HepG2 (cell line): ENCODE measurements around the gene KRTAP5-6. TPM values are rescaled to one million over a fixed set of nuclear protein-coding genes. Genes with fewer than 3 reads are reported as not detected.

Experiments
- BCLAF1 ChIP-seq: fragments of 450-650 bp; IDR thresholded peaks from 2 replicates; pipeline ENCODE4 v1.6.1; 2017; ENCODE audit warnings: mild to moderate bottlenecking
- HDAC2 ChIP-seq: sonication (generic); formaldehyde crosslinking; IDR thresholded peaks from 2 replicates; pipeline ENCODE4 v1.4.0; 2020; ENCODE audit warnings: missing genetic modification reagents
- HHEX ChIP-seq: IDR thresholded peaks from 2 replicates; pipeline ENCODE4 v1.6.1; 2016; ENCODE audit warnings: control low read depth
- KDM4B ChIP-seq: sonication (generic); formaldehyde crosslinking; IDR thresholded peaks from 2 replicates; pipeline ENCODE4 v1.4.0; 2020; ENCODE audit warnings: missing genetic modification reagents
- MAFK ChIP-seq, 2 experiments: IDR thresholded peaks in 1 of 2; conservative IDR thresholded peaks in 1 of 2; 2 replicates each; pipeline ENCODE4 v1.6.1; 2011; ENCODE audit warnings: improper control_type of control experiment in 2 of 2, low read length in 2 of 2
- NFE2 ChIP-seq: sonication (generic); formaldehyde crosslinking; IDR thresholded peaks from 2 replicates; pipeline ENCODE4 v1.4.0; 2020; ENCODE audit warnings: missing genetic modification reagents
- PCBP2 ChIP-seq: fragments of 200-400 bp; formaldehyde crosslinking; optimal IDR thresholded peaks from 2 replicates; pipeline ENCODE3; 2018; ENCODE audit warnings: low read length, low read depth; ENCODE audit not compliant: poor library complexity, severe bottlenecking
- PHB2 ChIP-seq: fragments of 450-650 bp; IDR thresholded peaks from 2 replicates; pipeline ENCODE4 v1.6.1; 2018; ENCODE audit not compliant: partially characterized antibody
- PRMT3 ChIP-seq: sonication (generic); formaldehyde crosslinking; IDR thresholded peaks from 2 replicates; pipeline ENCODE4 v1.8.1; 2022; ENCODE audit warnings: low read depth, mild to moderate bottlenecking, moderate library complexity, missing genetic modification reagents, borderline replicate concordance
- REPIN1 ChIP-seq: sonication (generic); formaldehyde crosslinking; IDR thresholded peaks from 2 replicates; pipeline ENCODE4 v1.8.0; 2022; ENCODE audit warnings: missing genetic modification reagents, low read depth, mild to moderate bottlenecking, borderline replicate concordance
- U2AF1 ChIP-seq: fragments of 200-400 bp; formaldehyde crosslinking; optimal IDR thresholded peaks from 2 replicates; pipeline ENCODE3; 2017; ENCODE audit warnings: mild to moderate bottlenecking, low read depth, low read length
- ZBTB43 ChIP-seq: sonication (generic); formaldehyde crosslinking; conservative IDR thresholded peaks from 2 replicates; pipeline ENCODE4 v1.4.0; 2020; ENCODE audit warnings: missing genetic modification reagents
- ZC3H4 ChIP-seq: sonication (generic); formaldehyde crosslinking; IDR thresholded peaks from 2 replicates; pipeline ENCODE4 v1.4.0; 2020; ENCODE audit warnings: missing genetic modification reagents, borderline replicate concordance
- ZNF317 ChIP-seq: sonication (generic); formaldehyde crosslinking; IDR thresholded peaks from 2 replicates; pipeline ENCODE4 v1.5.0; 2020; ENCODE audit warnings: mild to moderate bottlenecking, missing genetic modification reagents
- ZNF512 ChIP-seq: sonication (generic); formaldehyde crosslinking; IDR thresholded peaks from 2 replicates; pipeline ENCODE4 v1.4.0; 2020; ENCODE audit warnings: mild to moderate bottlenecking, missing genetic modification reagents
- ZNF513 ChIP-seq: sonication (generic); formaldehyde crosslinking; conservative IDR thresholded peaks from 2 replicates; pipeline ENCODE4 v1.5.0; 2020; ENCODE audit warnings: missing genetic modification reagents
- ZNF619 ChIP-seq: sonication (generic); formaldehyde crosslinking; IDR thresholded peaks from 2 replicates; pipeline ENCODE4 v1.4.0; 2020; ENCODE audit warnings: mild to moderate bottlenecking, missing genetic modification reagents
- ZNF652 ChIP-seq: IDR thresholded peaks from 2 replicates; pipeline ENCODE4 v1.6.1; 2016; ENCODE audit warnings: low read depth, borderline replicate concordance
- ZNF737 ChIP-seq: sonication (generic); formaldehyde crosslinking; IDR thresholded peaks from 2 replicates; pipeline ENCODE4 v1.5.0; 2020; ENCODE audit warnings: missing genetic modification reagents, mild to moderate bottlenecking, borderline replicate concordance
- ZNF75D ChIP-seq: sonication (generic); formaldehyde crosslinking; IDR thresholded peaks from 2 replicates; pipeline ENCODE4 v1.8.1; 2023; ENCODE audit warnings: missing genetic modification reagents, mild to moderate bottlenecking, borderline replicate concordance
- ZSCAN30 ChIP-seq: sonication (generic); formaldehyde crosslinking; IDR thresholded peaks from 2 replicates; pipeline ENCODE4 v1.5.0; 2020; ENCODE audit warnings: mild to moderate bottlenecking, missing genetic modification reagents
- polyA plus RNA-seq, 8 experiments: library from polyadenylated mRNA; depleted of rRNA in 3 of 8; stranded (reverse) in 7 of 8; unstranded in 1 of 8; fragments of >200 nt; fragmentation: Illumina TruSeq in 4 of 8; extraction: Trizol in 4 of 8; gene quantifications; 2 replicates each; pipeline versions ENCODE4 v1.2.1 to v1.2.3, GENCODE V29; 2011 to 2016; ENCODE audit warnings: low read depth in 4 of 8, missing spikeins in 1 of 8, mixed read lengths in 1 of 8; ENCODE audit not compliant: insufficient read depth in 1 of 8
- total RNA-seq, 5 experiments: library from RNA; depleted of rRNA; stranded (reverse); fragments of >200 nt; fragmentation: Illumina TruSeq; extraction: Trizol; gene quantifications; 2 replicates each; pipeline ENCODE4 v1.2.3, GENCODE V29; 2016; ENCODE audit warnings: low read depth in 1 of 5

Gene KRTAP5-6
- total and polyA plus RNA-seq, 2 of the 13 experiments (the other 11 are each of a cell fraction or from before 2014, with no cell fraction given) = not detected

- no peak for TF ChIP-seq ZNF513 (CRISPR knock-in tag)
- TF ChIP-seq ZNF75D (CRISPR knock-in tag) = no peak
- no peak for TF ChIP-seq ZNF619 (CRISPR knock-in tag)
- no peak for TF ChIP-seq PHB2
- no peak for TF ChIP-seq NFE2 (CRISPR knock-in tag)
- TF ChIP-seq ZNF317 = peak; percentile 72; the same call in 1 of the 2 replicates
- no peak; the same call in 1 of the 2 replicates for TF ChIP-seq PRMT3 (CRISPR knock-in tag)
- TF ChIP-seq ZC3H4 (CRISPR knock-in tag) = peak; percentile 99
- peak; percentile 78; the same call in 1 of the 2 replicates for TF ChIP-seq REPIN1 (CRISPR knock-in tag)
- TF ChIP-seq U2AF1 = no peak
- TF ChIP-seq BCLAF1 = no peak
- peak; percentile 88; the same call in 1 of the 2 replicates for TF ChIP-seq ZNF737 (CRISPR knock-in tag)
- peak; percentile 91 for TF ChIP-seq ZBTB43 (CRISPR knock-in tag)
- no peak for TF ChIP-seq PCBP2
- TF ChIP-seq ZNF512 = no peak
- peak; percentile 71; the same call in 1 of the 2 replicates for TF ChIP-seq HHEX (CRISPR knock-in tag)
- TF ChIP-seq MAFK (conservative IDR thresholded peaks at IDR 0.05 in 1 of 2, IDR thresholded peaks at IDR 0.05 in 1 of 2; ENCODE audit: low read length in 2 of 2) = no peak
- peak; percentile 99 for TF ChIP-seq HDAC2 (CRISPR knock-in tag)
- TF ChIP-seq ZSCAN30 (CRISPR knock-in tag) = no peak; the same call in 1 of the 2 replicates
- peak; percentile 68 for TF ChIP-seq KDM4B (CRISPR knock-in tag)
- peak; percentile 30; the same call in 1 of the 2 replicates for TF ChIP-seq ZNF652 (CRISPR knock-in tag)
These were observed 5.7 kb upstream of the KRTAP5-6 start (continued) for GRCh38 chr11:1691026-1691877.
